ENCODE measurements around the gene FLRT1. TPM values are rescaled to one million over a fixed set of nuclear protein-coding genes. Genes with fewer than 3 reads are reported as not detected.
A peak's percentile ranks its signal among the peaks of the same experiment; 100 is the strongest.

FLRT1 gene
- total RNA-seq, 1 donor from 2014 or later = 0.11 TPM

DNA sequence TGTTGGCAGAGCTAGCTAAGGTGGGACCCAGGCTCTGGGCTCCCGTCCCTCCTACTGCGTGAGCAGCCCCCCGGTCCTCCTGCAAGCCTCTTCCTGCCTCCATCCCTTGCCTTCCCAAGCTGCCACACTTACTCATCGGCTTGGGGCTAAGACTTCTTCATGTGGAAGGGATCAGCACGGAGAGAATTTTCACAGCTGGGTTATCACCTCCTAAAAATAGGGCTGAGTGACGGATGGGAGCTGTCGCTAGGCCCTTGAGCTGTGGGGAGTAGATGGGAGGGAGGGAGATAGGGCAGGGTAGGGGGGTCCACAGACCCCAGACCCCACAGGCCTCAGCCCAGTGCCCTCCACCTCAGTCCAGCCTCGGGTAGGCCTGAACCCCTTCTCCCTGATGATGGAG lies 41.0 kb downstream of the FLRT1 start:
- Mint-ChIP-seq H3K27ac (no peak overlapping the region), H3K4me1 (peaks cover 22% of the 10 kb centered on the region), H3K36me3 (peaks cover 2% of the 10 kb centered on the region), H3K27me3 (ENCODE audit: insufficient read depth, low read depth) (peaks cover 7% of the 10 kb centered on the region), H3K4me3 (no peak overlapping the region), H3K9me3 (peaks cover 2% of the 10 kb centered on the region)
- H3F3A ChIP-seq (ENCODE audit: low read depth) = no peaks in the 10 kb centered on the region
- no peaks in the 10 kb centered on the region for H3K79me2 ChIP-seq (ENCODE audit: low read depth)
- H2AFZ ChIP-seq (replicated peaks) = no peak overlapping the region
- no peak for DNase-seq (ENCODE audit: low spot score)
- peaks cover 20% of the 10 kb centered on the region for H3K4me1 ChIP-seq
- no peak overlapping the region for H3K27ac ChIP-seq
- no peak overlapping the region for H3K4me3 ChIP-seq
- no peaks in the 10 kb centered on the region for H3K36me3 ChIP-seq
- TF ChIP-seq, protein P1, sequence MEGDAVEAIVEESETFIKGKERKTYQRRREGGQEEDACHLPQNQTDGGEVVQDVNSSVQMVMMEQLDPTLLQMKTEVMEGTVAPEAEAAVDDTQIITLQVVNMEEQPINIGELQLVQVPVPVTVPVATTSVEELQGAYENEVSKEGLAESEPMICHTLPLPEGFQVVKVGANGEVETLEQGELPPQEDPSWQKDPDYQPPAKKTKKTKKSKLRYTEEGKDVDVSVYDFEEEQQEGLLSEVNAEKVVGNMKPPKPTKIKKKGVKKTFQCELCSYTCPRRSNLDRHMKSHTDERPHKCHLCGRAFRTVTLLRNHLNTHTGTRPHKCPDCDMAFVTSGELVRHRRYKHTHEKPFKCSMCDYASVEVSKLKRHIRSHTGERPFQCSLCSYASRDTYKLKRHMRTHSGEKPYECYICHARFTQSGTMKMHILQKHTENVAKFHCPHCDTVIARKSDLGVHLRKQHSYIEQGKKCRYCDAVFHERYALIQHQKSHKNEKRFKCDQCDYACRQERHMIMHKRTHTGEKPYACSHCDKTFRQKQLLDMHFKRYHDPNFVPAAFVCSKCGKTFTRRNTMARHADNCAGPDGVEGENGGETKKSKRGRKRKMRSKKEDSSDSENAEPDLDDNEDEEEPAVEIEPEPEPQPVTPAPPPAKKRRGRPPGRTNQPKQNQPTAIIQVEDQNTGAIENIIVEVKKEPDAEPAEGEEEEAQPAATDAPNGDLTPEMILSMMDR (IDR thresholded peaks at IDR 0.05) = no peak
- TF ChIP-seq EZH2phosphoT487 (IDR thresholded peaks at IDR 0.05) (no peak), EZH2 (IDR thresholded peaks at IDR 0.05) (no peak)
- H3K4me2 ChIP-seq = no peak overlapping the region
- no peaks in the 10 kb centered on the region for H3K9me3 ChIP-seq (ENCODE audit: low read depth)
- peaks cover 11% of the 10 kb centered on the region for H4K20me1 ChIP-seq (ENCODE audit: low read depth)
- H3K27me3 ChIP-seq = peaks cover 15% of the 10 kb centered on the region
- no peak overlapping the region for H3K9ac ChIP-seq

DNA sequence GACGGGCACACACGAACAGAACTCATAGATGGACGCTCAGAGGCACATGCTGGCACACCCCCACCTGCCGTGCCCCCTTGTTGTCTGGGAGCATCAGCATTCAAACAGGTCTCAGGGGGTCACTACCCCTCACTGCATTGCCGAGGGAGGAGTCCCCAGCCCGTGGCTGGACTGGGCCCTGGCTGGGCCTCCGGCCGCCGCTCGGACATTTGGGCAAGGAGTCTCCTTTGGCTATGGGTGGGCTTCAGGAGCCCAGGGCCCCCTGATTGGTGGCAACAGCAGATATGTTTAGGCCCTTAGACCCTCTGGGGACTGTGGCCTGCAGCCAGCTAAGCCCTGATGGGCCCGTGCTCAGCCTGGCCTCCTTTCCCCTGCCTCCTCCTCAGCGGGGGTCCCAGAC lies 41.9 kb downstream of the FLRT1 start:
- TF ChIP-seq, protein P1 (IDR thresholded peaks at IDR 0.05) = no peak
- TF ChIP-seq EZH2phosphoT487 (IDR thresholded peaks at IDR 0.05) (no peak), EZH2 (IDR thresholded peaks at IDR 0.05) (no peak)
- Histone ChIP-seq H3K79me2 (ENCODE audit: low read depth) (no peaks in the 10 kb centered on the region), H2AFZ (replicated peaks) (no peak overlapping the region), H3K27me3 (peaks cover 15% of the 10 kb centered on the region), H3K4me1 (peaks cover 16% of the 10 kb centered on the region), H3F3A (ENCODE audit: low read depth) (no peaks in the 10 kb centered on the region), H3K4me2 (no peak overlapping the region), H3K9me3 (ENCODE audit: low read depth) (no peaks in the 10 kb centered on the region), H4K20me1 (ENCODE audit: low read depth) (peaks cover 11% of the 10 kb centered on the region), H3K27ac (no peak overlapping the region), H3K9ac (no peak overlapping the region), H3K4me3 (no peak overlapping the region), H3K36me3 (no peaks in the 10 kb centered on the region)
- no peak overlapping the region for H3K4me3 Mint-ChIP-seq
- peaks cover 2% of the 10 kb centered on the region for H3K9me3 Mint-ChIP-seq
- H3K4me1 Mint-ChIP-seq = peaks cover 25% of the 10 kb centered on the region
- H3K27ac Mint-ChIP-seq = no peak overlapping the region
- peaks cover 7% of the 10 kb centered on the region for H3K27me3 Mint-ChIP-seq (ENCODE audit: insufficient read depth, low read depth)
- peaks cover 2% of the 10 kb centered on the region for H3K36me3 Mint-ChIP-seq
- no peak for DNase-seq (ENCODE audit: low spot score)

DNA sequence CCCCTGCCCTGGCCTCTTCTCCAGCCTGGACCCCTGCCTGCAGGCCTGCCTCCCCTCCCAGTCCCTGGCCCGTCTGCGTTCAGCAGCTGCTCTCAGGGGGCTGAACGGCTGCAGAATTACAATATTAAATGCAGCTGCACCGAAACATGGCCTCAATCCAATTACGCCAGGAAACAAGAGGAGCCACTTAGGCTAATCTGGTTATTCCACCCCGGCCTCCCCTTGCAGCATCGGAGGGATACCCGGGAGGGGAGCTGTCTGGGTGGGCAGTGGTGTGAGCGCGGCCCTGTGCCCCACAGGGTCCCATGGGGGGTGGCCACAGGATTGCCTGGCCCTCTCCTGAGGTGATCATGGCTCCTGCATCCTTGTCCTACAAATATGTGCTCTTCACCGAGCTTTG lies 42.6 kb downstream of the FLRT1 start:
- Histone ChIP-seq H2AFZ (replicated peaks) (no peak overlapping the region), H4K20me1 (ENCODE audit: low read depth) (peaks cover 11% of the 10 kb centered on the region), H3K36me3 (no peaks in the 10 kb centered on the region), H3F3A (ENCODE audit: low read depth) (no peaks in the 10 kb centered on the region), H3K4me2 (peak overlapping the region; percentile 8), H3K9me3 (ENCODE audit: low read depth) (no peaks in the 10 kb centered on the region), H3K27me3 (peaks cover 15% of the 10 kb centered on the region), H3K4me1 (peaks cover 16% of the 10 kb centered on the region), H3K9ac (no peak overlapping the region), H3K79me2 (ENCODE audit: low read depth) (no peaks in the 10 kb centered on the region), H3K4me3 (no peak overlapping the region), H3K27ac (no peak overlapping the region)
- no peak overlapping the region for H3K27ac Mint-ChIP-seq
- TF ChIP-seq EZH2phosphoT487 (IDR thresholded peaks at IDR 0.05) (no peak), EZH2 (IDR thresholded peaks at IDR 0.05) (no peak)
- TF ChIP-seq, protein P1 (IDR thresholded peaks at IDR 0.05) = no peak
- H3K9me3 Mint-ChIP-seq = peaks cover 2% of the 10 kb centered on the region
- H3K4me1 Mint-ChIP-seq = peaks cover 23% of the 10 kb centered on the region
- H3K36me3 Mint-ChIP-seq = peaks cover 2% of the 10 kb centered on the region
- H3K4me3 Mint-ChIP-seq = no peak overlapping the region
- H3K27me3 Mint-ChIP-seq (ENCODE audit: insufficient read depth, low read depth) = peaks cover 7% of the 10 kb centered on the region
- DNase-seq (ENCODE audit: low spot score) = no peak

Measured in neural progenitor cell (in vitro differentiated cells).